ENCODE results near the gene TMEM144.

- TF ChIP-seq CTCF (IDR thresholded peaks at IDR 0.05) (no peak), POLR2A (IDR thresholded peaks at IDR 0.05) (no peak)
Observed at GRCh38 chr4:158189422-158189821, 20.9 kb upstream of the TMEM144 start.
